H1 (cell line): ENCODE data around the gene FBH1. TPM values are rescaled to one million over a fixed set of nuclear protein-coding genes. Genes with fewer than 3 reads are reported as not detected.

Experiments
- CTCF ChIA-PET: fragments of 300-600 bp; sonication (Branson Sonifier 250); formaldehyde crosslinking; loops from one replicate; lab custom pipeline; 2021; ENCODE audit not compliant: partially characterized antibody; lab: Charles Lee
- POLR2A ChIA-PET: fragments of 300-600 bp; sonication (Branson Sonifier 250); formaldehyde crosslinking; loops from one replicate; lab custom pipeline; 2021; ENCODE audit warnings: inconsistent platforms; ENCODE audit not compliant: partially characterized antibody; lab: Charles Lee
- DNase-seq, 2 experiments: peaks; one replicate each; pipeline versions ENCODE4 v3.0.0 to v3.0.0-alpha.2; 2010 to 2022; ENCODE audit warnings: low spot score in 2 of 2, low read depth in 1 of 2, mixed read lengths in 1 of 2
- FAIRE-seq: peaks from 2 replicates; lab custom pipeline; 2011; peaks lifted over from hg19 to GRCh38; lab: Jason Lieb, UNC
- H2AFZ ChIP-seq: 2 replicates; pipeline ENCODE4 v1.8.1; 2012; ENCODE audit warnings: low read length, inconsistent platforms
- H2AK5ac ChIP-seq: 2 replicates; pipeline ENCODE4 v1.6.1; 2013; ENCODE audit warnings: low read depth, low read length
- H2BK120ac ChIP-seq: replicated peaks from 2 replicates; pipeline ENCODE3; 2013; ENCODE audit warnings: low read depth, low read length, inconsistent platforms
- H2BK12ac ChIP-seq: 2 replicates; pipeline ENCODE4 v1.6.1; 2013; ENCODE audit warnings: low read depth, low read length
- H2BK15ac ChIP-seq: 2 replicates; pipeline ENCODE4 v1.6.1; 2013; ENCODE audit warnings: low read length
- H2BK20ac ChIP-seq: 2 replicates; pipeline ENCODE4 v1.6.1; 2013; ENCODE audit warnings: low read length
- H2BK5ac ChIP-seq: 2 replicates; pipeline ENCODE4 v1.6.1; 2013; ENCODE audit warnings: low read depth, low read length
- H3K14ac ChIP-seq: 2 replicates; pipeline ENCODE4 v1.6.1; 2013; ENCODE audit warnings: inconsistent platforms; ENCODE audit not compliant: insufficient read length
- H3K18ac ChIP-seq: 2 replicates; pipeline ENCODE4 v1.6.1; 2013; ENCODE audit warnings: low read length; ENCODE audit errors: extremely low read depth
- H3K23ac ChIP-seq: 2 replicates; pipeline ENCODE4 v1.6.1; 2013; ENCODE audit warnings: inconsistent platforms; ENCODE audit not compliant: insufficient read length
- H3K23me2 ChIP-seq: 2 replicates; pipeline ENCODE4 v1.6.1; 2013; ENCODE audit warnings: low read depth, low read length
- H3K27ac ChIP-seq: 2 replicates; pipeline ENCODE4 v1.6.1; 2011; ENCODE audit warnings: low read depth, low read length, inconsistent platforms
- H3K27me3 ChIP-seq, 4 experiments: replicated peaks in 1 of 4; 1 replicate in 1 of 4; 2 replicates in 3 of 4; pipeline versions ENCODE4 v1.6.1 to v1.8.1; 2011 to 2013; ENCODE audit warnings: low read length in 3 of 4, mild to moderate bottlenecking in 3 of 4, inconsistent platforms in 2 of 4, mixed read lengths in 2 of 4, moderate library complexity in 1 of 4; ENCODE audit not compliant: control insufficient read depth in 3 of 4, insufficient read depth in 3 of 4; ENCODE audit errors: extremely low read depth in 1 of 4
- H3K36me3 ChIP-seq, 4 experiments: 2 replicates each; pipeline versions ENCODE4 v1.6.1 to v1.8.1; 2011 to 2013; ENCODE audit warnings: mild to moderate bottlenecking in 4 of 4, low read length in 3 of 4, moderate library complexity in 2 of 4, control low read depth in 1 of 4, inconsistent platforms in 1 of 4; ENCODE audit not compliant: insufficient read depth in 4 of 4, control insufficient read depth in 2 of 4
- H3K4ac ChIP-seq: replicated peaks from 2 replicates; pipeline ENCODE3; 2013; ENCODE audit warnings: low read length, low read depth, mixed read lengths, inconsistent platforms; ENCODE audit not compliant: insufficient read length
- H3K4me1 ChIP-seq, 4 experiments: replicated peaks in 1 of 4; 1 replicate in 1 of 4; 2 replicates in 3 of 4; pipeline versions ENCODE4 v1.6.1 to v1.8.1; 2011 to 2013; ENCODE audit warnings: low read length in 3 of 4, inconsistent platforms in 2 of 4, mixed read lengths in 1 of 4; ENCODE audit not compliant: insufficient read depth in 4 of 4, control insufficient read depth in 3 of 4
- H3K4me2 ChIP-seq, 2 experiments: 2 replicates each; pipeline versions ENCODE4 v1.6.1 to v1.8.1; 2011 to 2013; ENCODE audit warnings: low read depth in 2 of 2, low read length in 2 of 2, control low read depth in 1 of 2, inconsistent platforms in 1 of 2, mild to moderate bottlenecking in 1 of 2; ENCODE audit not compliant: insufficient read depth in 1 of 2
- H3K4me3 ChIP-seq, 4 experiments: fragments of 200-600, 300-600 bp in 1 of 4; sonication (generic), shearing (Covaris generic), sonication (Bioruptor Twin) in 1 of 4; 2 replicates each; pipeline versions ENCODE4 v1.5.1 to v1.8.1; 2011 to 2016; ENCODE audit warnings: low read length in 4 of 4, low read depth in 3 of 4, control low read depth in 2 of 4, inconsistent platforms in 2 of 4, mild to moderate bottlenecking in 2 of 4, mixed read lengths in 1 of 4, moderate library complexity in 1 of 4; ENCODE audit not compliant: insufficient read depth in 2 of 4; ENCODE audit errors: extremely low read depth in 1 of 4
- H3K56ac ChIP-seq: replicated peaks from 2 replicates; pipeline ENCODE3; 2013; ENCODE audit warnings: low read depth, mild to moderate bottlenecking, mixed read lengths, low read length, inconsistent platforms; ENCODE audit not compliant: insufficient read length
- H3K79me1 ChIP-seq: 2 replicates; pipeline ENCODE4 v1.6.1; 2013; ENCODE audit warnings: low read depth, low read length, control low read depth
- H3K79me2 ChIP-seq, 2 experiments: 2 replicates each; pipeline versions ENCODE4 v1.6.1 to v1.8.1; 2012 to 2013; ENCODE audit warnings: low read length in 2 of 2, mild to moderate bottlenecking in 2 of 2, inconsistent platforms in 1 of 2; ENCODE audit not compliant: insufficient read depth in 2 of 2, control insufficient read depth in 1 of 2
- H3K9ac ChIP-seq, 4 experiments: replicated peaks in 1 of 4; 1 replicate in 1 of 4; 2 replicates in 3 of 4; pipeline versions ENCODE4 v1.6.1 to v1.8.1; 2011 to 2013; ENCODE audit warnings: low read depth in 3 of 4, low read length in 3 of 4, control low read depth in 2 of 4, mild to moderate bottlenecking in 2 of 4, moderate library complexity in 2 of 4, inconsistent platforms in 1 of 4; ENCODE audit errors: extremely low read depth in 1 of 4
- H3K9me3 ChIP-seq, 2 experiments: 2 replicates each; pipeline versions ENCODE4 v1.6.1 to v1.8.1; 2012 to 2013; ENCODE audit warnings: mild to moderate bottlenecking in 2 of 2, moderate library complexity in 2 of 2, control low read depth in 1 of 2, inconsistent platforms in 1 of 2, low read depth in 1 of 2, low read length in 1 of 2, mixed read lengths in 1 of 2; ENCODE audit not compliant: insufficient read depth in 2 of 2
- H4K20me1 ChIP-seq, 2 experiments: replicated peaks in 1 of 2; 2 replicates each; pipeline versions ENCODE3 to v1.8.1; 2011 to 2013; ENCODE audit warnings: inconsistent platforms in 2 of 2, low read length in 2 of 2, mild to moderate bottlenecking in 1 of 2; ENCODE audit not compliant: insufficient read depth in 2 of 2, control insufficient read depth in 1 of 2
- H4K5ac ChIP-seq: 2 replicates; pipeline ENCODE4 v1.6.1; 2013; ENCODE audit warnings: low read length, low read depth, mixed read lengths, inconsistent platforms; ENCODE audit not compliant: insufficient read length
- H4K8ac ChIP-seq: 2 replicates; pipeline ENCODE4 v1.8.0; 2013; ENCODE audit warnings: mild to moderate bottlenecking, moderate library complexity, low read length, inconsistent platforms; ENCODE audit not compliant: insufficient read depth; ENCODE audit errors: extremely low read depth
- H4K91ac ChIP-seq: replicated peaks from 2 replicates; pipeline ENCODE3; 2013; ENCODE audit warnings: low read length, mixed read lengths, inconsistent platforms; ENCODE audit not compliant: insufficient read length
- ATF3 ChIP-seq: IDR thresholded peaks from 2 replicates; pipeline ENCODE4 v1.6.1; 2011; ENCODE audit warnings: low read depth, mild to moderate bottlenecking, low read length; ENCODE audit not compliant: insufficient read depth
- BACH1 ChIP-seq: IDR thresholded peaks from 2 replicates; pipeline ENCODE4 v1.6.1; 2012; ENCODE audit warnings: low read length, improper control_type of control experiment
- BRCA1 ChIP-seq: IDR thresholded peaks from 2 replicates; pipeline ENCODE4 v1.6.1; 2012; ENCODE audit warnings: low read depth, low read length, improper control_type of control experiment
- CBX5 ChIP-seq: fragments of 300-800, 300-1000 bp; sonication (generic); IDR thresholded peaks from 2 replicates; pipeline ENCODE4 v1.7.1; 2016; ENCODE audit warnings: antibody characterized with exemption, low read length, low read depth
- CBX8 ChIP-seq: fragments of 300-800, 300-1000 bp; sonication (generic); IDR thresholded peaks from 2 replicates; pipeline ENCODE4 v1.7.1; 2016; ENCODE audit warnings: low read depth, low read length, borderline replicate concordance
- EZH2 ChIP-seq: fragments of 200-600 bp; sonication (generic); IDR thresholded peaks from 2 replicates; pipeline ENCODE4 v1.7.1; 2012; ENCODE audit warnings: low read depth, mild to moderate bottlenecking, moderate library complexity, low read length, inconsistent platforms; ENCODE audit not compliant: severe bottlenecking
- FOSL1 ChIP-seq: IDR thresholded peaks from 2 replicates; pipeline ENCODE4 v1.6.1; 2011; ENCODE audit warnings: mild to moderate bottlenecking, low read depth, low read length, moderate library complexity; ENCODE audit not compliant: insufficient read depth
- HDAC2 ChIP-seq, 2 experiments: fragments of 300-600 bp in 1 of 2; sonication (generic) in 1 of 2; IDR thresholded peaks; 2 replicates each; pipeline ENCODE4 v1.6.1; 2011 to 2012; ENCODE audit warnings: low read depth in 2 of 2, low read length in 2 of 2, mild to moderate bottlenecking in 2 of 2, moderate library complexity in 2 of 2, borderline replicate concordance in 1 of 2, inconsistent platforms in 1 of 2
- MAFK ChIP-seq: IDR thresholded peaks from 2 replicates; pipeline ENCODE4 v1.6.1; 2012; ENCODE audit warnings: low read depth, mild to moderate bottlenecking, improper control_type of control experiment, low read length
- SP1 ChIP-seq: IDR thresholded peaks from 2 replicates; pipeline ENCODE4 v1.6.1; 2011; ENCODE audit warnings: low read depth, low read length
- SP2 ChIP-seq: IDR thresholded peaks from 2 replicates; pipeline ENCODE4 v1.6.1; 2012; ENCODE audit warnings: mild to moderate bottlenecking, low read length, inconsistent platforms
- SUZ12 ChIP-seq: fragments of 200-600 bp; sonication (generic); IDR thresholded peaks from 2 replicates; pipeline ENCODE4 v1.6.1; 2012; ENCODE audit warnings: mild to moderate bottlenecking, inconsistent platforms, low read length, moderate library complexity, mixed read lengths
- USF2 ChIP-seq: IDR thresholded peaks from 2 replicates; pipeline ENCODE4 v1.6.1; 2011; ENCODE audit warnings: low read length, improper control_type of control experiment
- WGBS, 2 experiments: shearing (Covaris generic) in 1 of 2; methylation state at CpG; one replicate each; pipeline versions ENCODE4 v1.1.6 to v1.1.7; 2013 to 2015; ENCODE audit warnings: low lambda C conversion rate in 2 of 2, mixed read lengths in 2 of 2, inconsistent platforms in 1 of 2, low coverage in 1 of 2, missing lambda C conversion rate in 1 of 2; ENCODE audit not compliant: insufficient replicate concordance in 2 of 2, insufficient coverage in 1 of 2, insufficient read length in 1 of 2; ENCODE audit errors: extremely low coverage in 1 of 2, missing lambda C conversion rate in 1 of 2; 5-methylcytosine and 5-hydroxymethylcytosine counted together
- polyA plus RNA-seq, 7 experiments: library from polyadenylated mRNA; depleted of rRNA in 3 of 7; stranded (reverse) in 5 of 7; unstranded in 2 of 7; fragments of >200 nt in 5 of 7; fragments of 200-250 nt in 2 of 7; gene quantifications; 1 replicate in 5 of 7; 2 replicates in 1 of 7; 4 replicates in 1 of 7; pipeline versions ENCODE4 v1.2.1 to v1.2.3, GENCODE V29; 2011 to 2013; ENCODE audit warnings: missing spikeins in 2 of 7, mixed read lengths in 2 of 7
- total RNA-seq: library from RNA; stranded (reverse); fragmentation: NEBNext Ultra II Directional; extraction: Animal tissue kit (Norgen Biotek cat#: 25700); gene quantifications from 2 replicates; pipeline ENCODE4 v1.2.1, GENCODE V29; 2021

FBH1 gene
- total and polyA plus RNA-seq, 2 of the 8 experiments (the other 6 are each of a cell fraction or from before 2014, with no cell fraction given) = 31.1 to 51.8 TPM

- H3K27me3 ChIP-seq = no peaks in the 10 kb centered on the region
- H2BK120ac ChIP-seq = no peak overlapping the region
- TF ChIP-seq SP2 (no peak), SP1 (no peak), BACH1 (no peak), FOSL1 (no peak), EZH2 (no peak), CBX5 (no peak), SUZ12 (no peak), HDAC2 (IDR thresholded peaks at IDR 0.05; ENCODE audit: borderline replicate concordance in 1 of 2, low read depth in 2 of 2, low read length in 2 of 2) (no peak), USF2 (no peak), BRCA1 (no peak), CBX8 (no peak), MAFK (no peak), ATF3 (no peak)
- H3K14ac ChIP-seq = no peak overlapping the region
- H3K36me3 ChIP-seq = no peaks in the 10 kb centered on the region
- CTCF ChIA-PET = interaction anchor here (0.7 to 1.4 kb wide), 4 partner anchors 95 to 462 kb away, joined by 4 to 6 read pairs (median 4); no protein-coding TSS in a partner anchor
- no peak overlapping the region for H4K91ac ChIP-seq
- H3K27ac ChIP-seq = no peak overlapping the region
- DNase-seq = no peak
- H3K18ac ChIP-seq = no peak overlapping the region
- no peak overlapping the region for H4K5ac ChIP-seq
- H3K23me2 ChIP-seq = no peaks in the 10 kb centered on the region
- no peak overlapping the region for H3K23ac ChIP-seq
- H2BK20ac ChIP-seq = no peak overlapping the region
- H3K9ac ChIP-seq = no peak overlapping the region
- H2AK5ac ChIP-seq = no peak overlapping the region
- H4K8ac ChIP-seq = no peak overlapping the region
- H3K56ac ChIP-seq = no peak overlapping the region
- WGBS, 2 experiments = 86% methylated on average over 5 of the region's 5 CpGs; no CpG with 5 or more reads in 1 of the 2 experiments
- H3K4me1 ChIP-seq = peaks cover 0 to 3% (median 0%) of the 10 kb centered on the region in 4 experiments; a peak in 2 of 7 replicates
- H3K79me2 ChIP-seq = no peaks in the 10 kb centered on the region
- no peaks in the 10 kb centered on the region for H3K79me1 ChIP-seq
- no peak overlapping the region for H2AFZ ChIP-seq
- H3K4me2 ChIP-seq = no peak overlapping the region
- no peak overlapping the region for H2BK15ac ChIP-seq
- H3K9me3 ChIP-seq = no peaks in the 10 kb centered on the region
- no peak overlapping the region for H2BK5ac ChIP-seq
- H3K4me3 ChIP-seq = no peak overlapping the region
- FAIRE-seq = no peak
- H2BK12ac ChIP-seq = no peak overlapping the region
- POLR2A ChIA-PET = no interaction called here
- no peak overlapping the region for H3K4ac ChIP-seq
- H4K20me1 ChIP-seq = no peaks in the 10 kb centered on the region
Observed at GRCh38 chr10:5953676-5954075, 63.6 kb downstream of the FBH1 start.
